HG03280 (cell line): ENCODE measurements around the gene C3orf52.

Source experiments
- ATAC-seq: cut with Tn5 transposase; IDR thresholded peaks from one replicate; pipeline ENCODE4 v1.9.1; 2021; ENCODE audit warnings: mild to moderate bottlenecking, moderate library complexity; ENCODE audit not compliant: unreplicated experiment

The C3orf52 gene

GRCh38 chr3:112085735-112086075 is 484 bp upstream of the C3orf52 start:
- ATAC-seq, result no peak

- ATAC-seq, result no peak
These were observed 811 bp downstream of the C3orf52 start for GRCh38 chr3:112086875-112087524.

- no peak for ATAC-seq
These were observed 1.6 kb downstream of the C3orf52 start for GRCh38 chr3:112087746-112088145.

- no peak for ATAC-seq
These were observed 2.8 kb downstream of the C3orf52 start for GRCh38 chr3:112088944-112089343.

- ATAC-seq, result no peak
These were observed 4.0 kb downstream of the C3orf52 start for GRCh38 chr3:112089956-112090886.

- ATAC-seq, result no peak
These were observed 4.8 kb downstream of the C3orf52 start for GRCh38 chr3:112090887-112091586.

- no peak for ATAC-seq
These were observed 6.4 kb downstream of the C3orf52 start for GRCh38 chr3:112092496-112093179.

- no peak for ATAC-seq
These were observed 7.0 kb downstream of the C3orf52 start for GRCh38 chr3:112093180-112093522.

- no peak for ATAC-seq
These were observed 9.5 kb downstream of the C3orf52 start for GRCh38 chr3:112095731-112096130.

GRCh38 chr3:112096176-112096575 is 10.0 kb downstream of the C3orf52 start:
- no peak for ATAC-seq

GRCh38 chr3:112097378-112097777 is 11.2 kb downstream of the C3orf52 start:
- ATAC-seq, result no peak

GRCh38 chr3:112101916-112102315 is 15.7 kb downstream of the C3orf52 start:
- no peak for ATAC-seq

GRCh38 chr3:112104774-112105173 is 18.6 kb downstream of the C3orf52 start:
- no peak for ATAC-seq

GRCh38 chr3:112109322-112109721 is 23.1 kb downstream of the C3orf52 start:
- ATAC-seq, result no peak

- ATAC-seq, result peak; percentile 45
These were observed 25.7 kb downstream of the C3orf52 start for GRCh38 chr3:112111785-112112402.

- no peak for ATAC-seq
These were observed 28.5 kb downstream of the C3orf52 start for GRCh38 chr3:112114576-112115160.

- ATAC-seq, result peak; percentile 22
These were observed 29.1 kb downstream of the C3orf52 start for GRCh38 chr3:112115161-112115739.

- no peak for ATAC-seq
These were observed 29.7 kb downstream of the C3orf52 start for GRCh38 chr3:112115806-112116383.

GRCh38 chr3:112116748-112117186 is 30.6 kb downstream of the C3orf52 start:
- no peak for ATAC-seq

GRCh38 chr3:112117415-112117814 is 31.2 kb downstream of the C3orf52 start:
- ATAC-seq, result no peak
